GM23248 (cell line): Measurements from ENCODE around the gene NCK2. TPM values are rescaled to one million over a fixed set of nuclear protein-coding genes. Genes with fewer than 3 reads are reported as not detected.
A peak's percentile ranks its signal among the peaks of the same experiment; 100 is the strongest.

ENCODE experiments used
- DNase-seq: peaks from one replicate; pipeline ENCODE4 v3.0.0-alpha.2; 2015
- H2AFZ ChIP-seq: fragments of 200-600 bp; sonication (generic); 2 replicates; pipeline ENCODE4 v1.6.1; 2016; ENCODE audit warnings: antibody characterized with exemption
- H3F3A ChIP-seq: fragments of 200-600 bp; sonication (generic); 2 replicates; pipeline ENCODE4 v1.6.1; 2016; ENCODE audit warnings: mild to moderate bottlenecking, antibody characterized with exemption, mixed run types; ENCODE audit not compliant: insufficient read depth
- H3K27ac ChIP-seq: fragments of 200-600 bp; sonication (generic); 2 replicates; pipeline ENCODE4 v1.5.1; 2016; ENCODE audit warnings: mild to moderate bottlenecking
- H3K27me3 ChIP-seq: fragments of 200-600 bp; sonication (generic); replicated peaks from 2 replicates; pipeline ENCODE4 v1.6.1; 2016; ENCODE audit warnings: mild to moderate bottlenecking; ENCODE audit not compliant: insufficient read depth
- H3K36me3 ChIP-seq: fragments of 200-600 bp; sonication (generic); 2 replicates; pipeline ENCODE4 v1.6.1; 2016; ENCODE audit warnings: low read depth, mild to moderate bottlenecking
- H3K4me1 ChIP-seq: fragments of 200-600 bp; sonication (generic); 2 replicates; pipeline ENCODE4 v1.6.1; 2016; ENCODE audit warnings: mild to moderate bottlenecking; ENCODE audit not compliant: insufficient read depth
- H3K4me2 ChIP-seq: fragments of 200-600 bp; sonication (generic); one replicate; pipeline ENCODE4 v1.6.1; 2016; ENCODE audit warnings: mild to moderate bottlenecking; ENCODE audit not compliant: unreplicated experiment
- H3K4me3 ChIP-seq: fragments of 200-600 bp; sonication (generic); 2 replicates; pipeline ENCODE4 v1.5.1; 2016; ENCODE audit warnings: mild to moderate bottlenecking
- H3K79me2 ChIP-seq: fragments of 200-600 bp; sonication (generic); 2 replicates; pipeline ENCODE4 v1.6.1; 2016; ENCODE audit warnings: mild to moderate bottlenecking; ENCODE audit not compliant: insufficient read depth
- H3K9ac ChIP-seq: fragments of 200-600 bp; sonication (generic); 2 replicates; pipeline ENCODE4 v1.6.1; 2016; ENCODE audit warnings: mild to moderate bottlenecking
- H3K9me2 ChIP-seq: fragments of 200-600 bp; sonication (generic); 2 replicates; pipeline ENCODE4 v1.6.1; 2016; ENCODE audit warnings: mixed run types, mild to moderate bottlenecking, moderate library complexity; ENCODE audit not compliant: insufficient read depth
- H3K9me3 ChIP-seq: fragments of 200-600 bp; sonication (generic); one replicate; pipeline ENCODE4 v1.6.1; 2017; ENCODE audit warnings: low read depth
- H4K20me1 ChIP-seq: fragments of 200-600 bp; sonication (generic); 2 replicates; pipeline ENCODE4 v1.6.0; 2016; ENCODE audit not compliant: insufficient read depth
- EZH2 ChIP-seq: fragments of 200-600 bp; sonication (generic); IDR thresholded peaks from 2 replicates; pipeline ENCODE4 v1.6.1; 2018; ENCODE audit warnings: antibody characterized with exemption, mild to moderate bottlenecking; ENCODE audit not compliant: insufficient read depth, poor library complexity, severe bottlenecking
- EZH2phosphoT487 ChIP-seq: fragments of 200-600 bp; sonication (generic); IDR thresholded peaks from 2 replicates; pipeline ENCODE4 v1.6.1; 2018; ENCODE audit warnings: antibody characterized with exemption, moderate library complexity, mild to moderate bottlenecking, low read depth; ENCODE audit not compliant: insufficient read depth
- WGBS, 2 experiments: methylation state at CpG; one replicate each; pipeline ENCODE4 v1.1.6; 2015 to 2017; ENCODE audit warnings: low lambda C conversion rate in 2 of 2, low coverage in 1 of 2; ENCODE audit errors: missing lambda C conversion rate in 2 of 2; 5-methylcytosine and 5-hydroxymethylcytosine counted together
- in situ Hi-C: fragments of 300-500 bp; cut with MboI; formaldehyde crosslinking; loops from 2 replicates; pipeline ENCODE4 v1.15.0; 2020
- polyA plus RNA-seq: library from polyadenylated mRNA; unstranded; fragments of >200 nt; fragmentation: Nextera tagmentation; extraction: Ambion mirVana; gene quantifications from 2 replicates; pipeline ENCODE4 v1.2.1, GENCODE V29; 2016
- total RNA-seq: library from RNA; depleted of rRNA; stranded (reverse); fragments of >200 nt; shearing (Covaris generic); gene quantifications from 2 replicates; pipeline ENCODE4 v1.2.3, GENCODE V29; 2014

NCK2 gene
- total and polyA plus RNA-seq, 2 experiments from 2014 or later, result 5.1 to 25.2 TPM

- DNase-seq, result no peak
- H3F3A ChIP-seq, result no peaks in the 10 kb centered on the region
- no peak for TF ChIP-seq EZH2phosphoT487
- TF ChIP-seq EZH2, result no peak
- H3K27ac ChIP-seq, result no peak overlapping the region
- 89 to 95% methylated on average over 8 of the region's 8 CpGs for WGBS, 2 experiments
- no peak overlapping the region for H2AFZ ChIP-seq
- in situ Hi-C loops, result no loop called here
- H3K79me2 ChIP-seq, result peaks cover 30% of the 10 kb centered on the region
- no peaks in the 10 kb centered on the region for H3K9me2 ChIP-seq
- no peaks in the 10 kb centered on the region for H4K20me1 ChIP-seq
- H3K9me3 ChIP-seq, result no peaks in the 10 kb centered on the region
- no peak overlapping the region for H3K4me3 ChIP-seq
- no peaks in the 10 kb centered on the region for H3K36me3 ChIP-seq
- no peaks in the 10 kb centered on the region for H3K27me3 ChIP-seq
- H3K4me1 ChIP-seq, result no peaks in the 10 kb centered on the region
- no peak overlapping the region for H3K4me2 ChIP-seq
- no peak overlapping the region for H3K9ac ChIP-seq
Observed at GRCh38 chr2:105820151-105820550, 75.4 kb downstream of the NCK2 start.

DNA sequence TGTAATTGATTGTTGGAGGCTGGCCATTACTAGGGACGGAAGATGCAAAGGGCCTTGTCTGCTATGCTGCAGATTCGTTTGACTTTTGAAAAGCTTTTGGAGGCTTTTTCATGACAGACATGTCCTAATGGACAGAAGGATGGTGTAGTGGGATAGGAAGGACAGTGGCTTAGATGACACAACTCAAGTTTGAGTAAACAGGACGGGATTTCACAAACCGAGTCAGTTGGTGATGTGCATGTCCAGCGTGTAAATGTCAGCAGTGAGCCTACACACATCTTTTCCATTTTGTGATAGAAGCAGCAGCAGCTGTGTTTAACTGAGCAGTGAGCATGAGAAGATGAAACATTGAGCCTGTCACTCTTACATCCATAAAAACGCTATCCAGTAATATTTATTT is 76.0 kb downstream of the NCK2 start:
- WGBS, 2 experiments, result 49 to 56% methylated on average over 6 of the region's 6 CpGs
- H3K9ac ChIP-seq, result no peak overlapping the region
- no peaks in the 10 kb centered on the region for H3K4me1 ChIP-seq
- no peak overlapping the region for H2AFZ ChIP-seq
- peak; percentile 6 for DNase-seq
- in situ Hi-C loops, result no loop called here
- H3K4me2 ChIP-seq, result no peak overlapping the region
- TF ChIP-seq EZH2 (no peak), EZH2phosphoT487 (no peak)
- no peaks in the 10 kb centered on the region for H3F3A ChIP-seq
- peaks cover 30% of the 10 kb centered on the region for H3K79me2 ChIP-seq
- no peak overlapping the region for H3K27ac ChIP-seq
- no peak overlapping the region for H3K4me3 ChIP-seq
- H3K9me3 ChIP-seq, result no peaks in the 10 kb centered on the region
- H4K20me1 ChIP-seq, result no peaks in the 10 kb centered on the region
- no peaks in the 10 kb centered on the region for H3K27me3 ChIP-seq
- no peaks in the 10 kb centered on the region for H3K36me3 ChIP-seq
- no peaks in the 10 kb centered on the region for H3K9me2 ChIP-seq

- in situ Hi-C loops, result no loop called here
- Histone ChIP-seq H3K79me2 (peaks cover 23% of the 10 kb centered on the region), H3K27me3 (no peaks in the 10 kb centered on the region), H3K9ac (no peak overlapping the region), H3K27ac (no peak overlapping the region), H3K9me2 (no peaks in the 10 kb centered on the region), H3K9me3 (no peaks in the 10 kb centered on the region), H3K4me2 (no peak overlapping the region), H3F3A (no peaks in the 10 kb centered on the region), H3K36me3 (no peaks in the 10 kb centered on the region), H4K20me1 (no peaks in the 10 kb centered on the region), H3K4me3 (no peak overlapping the region), H3K4me1 (no peaks in the 10 kb centered on the region), H2AFZ (no peak overlapping the region)
- DNase-seq, result no peak
- no peak for TF ChIP-seq EZH2phosphoT487
- TF ChIP-seq EZH2, result no peak
- 84% methylated on average over 12 of the region's 12 CpGs for WGBS, 2 experiments
Observed at GRCh38 chr2:105821428-105822125, 76.9 kb downstream of the NCK2 start.

- H3K4me2 ChIP-seq, result no peak overlapping the region
- peaks cover 22% of the 10 kb centered on the region for H3K79me2 ChIP-seq
- no peak for DNase-seq
- no peaks in the 10 kb centered on the region for H3F3A ChIP-seq
- H4K20me1 ChIP-seq, result no peaks in the 10 kb centered on the region
- in situ Hi-C loops, result no loop called here
- H2AFZ ChIP-seq, result no peak overlapping the region
- H3K9me2 ChIP-seq, result no peaks in the 10 kb centered on the region
- H3K4me3 ChIP-seq, result no peak overlapping the region
- no peaks in the 10 kb centered on the region for H3K27me3 ChIP-seq
- TF ChIP-seq EZH2phosphoT487 (no peak), EZH2 (no peak)
- no peaks in the 10 kb centered on the region for H3K36me3 ChIP-seq
- no peak overlapping the region for H3K27ac ChIP-seq
- no peaks in the 10 kb centered on the region for H3K9me3 ChIP-seq
- no peak overlapping the region for H3K9ac ChIP-seq
- H3K4me1 ChIP-seq, result no peaks in the 10 kb centered on the region
- 77% methylated on average over 7 of the region's 7 CpGs for WGBS, 2 experiments
Observed at GRCh38 chr2:105822186-105822585, 77.5 kb downstream of the NCK2 start.

GRCh38 chr2:105824446-105824845 is 79.7 kb downstream of the NCK2 start:
- TF ChIP-seq EZH2 (no peak), EZH2phosphoT487 (no peak)
- Histone ChIP-seq H3K4me2 (no peak overlapping the region), H3K4me3 (no peak overlapping the region), H3K9me3 (no peaks in the 10 kb centered on the region), H3K27me3 (no peaks in the 10 kb centered on the region), H3K27ac (no peak overlapping the region), H3K36me3 (no peaks in the 10 kb centered on the region), H3K79me2 (peaks cover 22% of the 10 kb centered on the region), H3K9ac (no peak overlapping the region), H4K20me1 (no peaks in the 10 kb centered on the region), H2AFZ (no peak overlapping the region), H3F3A (no peaks in the 10 kb centered on the region), H3K4me1 (no peaks in the 10 kb centered on the region), H3K9me2 (no peaks in the 10 kb centered on the region)
- in situ Hi-C loops, result no loop called here
- DNase-seq, result no peak
- 85 to 88% methylated on average over 9 of the region's 9 CpGs for WGBS, 2 experiments
